CD4-positive, alpha-beta memory T cell (primary cell): Measurements from ENCODE around the gene COL4A2. TPM values are rescaled to one million over a fixed set of nuclear protein-coding genes. Genes with fewer than 3 reads are reported as not detected.

Experiments
- CTCF ChIA-PET: fragments of 350-600 bp; sonication (Branson Sonifier 250); formaldehyde crosslinking; loops from one replicate; lab custom pipeline; 2021; ENCODE audit warnings: inconsistent platforms; ENCODE audit not compliant: partially characterized antibody; lab: Charles Lee
- POLR2A ChIA-PET: fragments of 350-600 bp; sonication (Branson Sonifier 250); formaldehyde crosslinking; loops from one replicate; lab custom pipeline; 2021; ENCODE audit not compliant: partially characterized antibody; lab: Charles Lee
- DNase-seq, 5 donors: peaks; one replicate each; pipeline versions ENCODE4 v3.0.0 to v3.0.0-alpha.2; 2020 to 2022; ENCODE audit warnings: mixed read lengths in 1 of 5
- H3K27ac ChIP-seq: one replicate; pipeline ENCODE4 v1.7.0; 2013; ENCODE audit warnings: low read depth, low read length
- H3K27me3 ChIP-seq: 2 replicates; pipeline ENCODE4 v1.7.0; 2013; ENCODE audit warnings: mild to moderate bottlenecking, low read length, moderate library complexity; ENCODE audit not compliant: insufficient read depth
- H3K36me3 ChIP-seq: 2 replicates; pipeline ENCODE4 v1.7.0; 2013; ENCODE audit warnings: mild to moderate bottlenecking, low read length, moderate library complexity; ENCODE audit not compliant: insufficient read depth
- H3K4me1 ChIP-seq: 2 replicates; pipeline ENCODE4 v1.7.0; 2013; ENCODE audit warnings: mild to moderate bottlenecking, low read length, moderate library complexity; ENCODE audit not compliant: insufficient read depth
- H3K4me3 ChIP-seq, 2 donors: one replicate each; pipeline ENCODE4 v1.7.0; 2013; ENCODE audit warnings: low read length in 2 of 2, mild to moderate bottlenecking in 1 of 2
- H3K9me3 ChIP-seq, 2 donors: one replicate each; pipeline ENCODE4 v1.7.0; 2013; ENCODE audit warnings: low read length in 2 of 2, control low read depth in 1 of 2; ENCODE audit not compliant: control insufficient read depth in 1 of 2
- H3K27ac Mint-ChIP-seq, 7 donors: one replicate each; pipeline ENCODE4 v1.8.0; 2020 to 2021; ENCODE audit warnings: mixed read lengths in 7 of 7, mild to moderate bottlenecking in 6 of 7, inconsistent platforms in 3 of 7, moderate library complexity in 3 of 7
- H3K27me3 Mint-ChIP-seq, 2 donors: one replicate each; pipeline ENCODE4 v1.8.0; 2020 to 2021; ENCODE audit warnings: mixed read lengths in 2 of 2
- H3K36me3 Mint-ChIP-seq, 2 donors: one replicate each; pipeline ENCODE4 v1.8.0; 2020 to 2021; ENCODE audit warnings: mixed read lengths in 2 of 2, inconsistent platforms in 1 of 2, mild to moderate bottlenecking in 1 of 2
- H3K4me1 Mint-ChIP-seq, 4 donors: one replicate each; pipeline ENCODE4 v1.8.0; 2020 to 2021; ENCODE audit warnings: mixed read lengths in 4 of 4, mild to moderate bottlenecking in 1 of 4
- H3K4me3 Mint-ChIP-seq, 8 donors: one replicate each; pipeline ENCODE4 v1.8.0; 2020 to 2021; ENCODE audit warnings: mixed read lengths in 8 of 8, mild to moderate bottlenecking in 7 of 8, moderate library complexity in 6 of 8, inconsistent platforms in 3 of 8
- H3K9me3 Mint-ChIP-seq, 8 donors: one replicate each; pipeline ENCODE4 v1.8.0; 2020 to 2021; ENCODE audit warnings: mixed read lengths in 8 of 8, mild to moderate bottlenecking in 5 of 8, inconsistent platforms in 3 of 8, moderate library complexity in 1 of 8
- intact Hi-C: fragments of 100-400 bp; cut with micrococcal nuclease; formaldehyde crosslinking; loops from one replicate; pipeline ENCODE4 v1.15.1; 2023
- polyA plus RNA-seq, 2 donors: library from polyadenylated mRNA; unstranded; fragments of 300-500 nt; fragmentation: Illumina TruSeq; gene quantifications; one replicate each; pipeline ENCODE4 v1.2.3, GENCODE V29; 2021
- total RNA-seq, 2 experiments: library from RNA; stranded (reverse); gene quantifications; one replicate each; pipeline ENCODE4 v1.2.3, GENCODE V29; 2021

Gene COL4A2
- total and polyA plus RNA-seq, 4 experiments from 2014 or later = not detected

- Mint-ChIP-seq H3K27ac (no peak overlapping the region), H3K27me3 (peaks cover 36 to 38% of the 10 kb centered on the region in 2 donors)
- CTCF ChIA-PET = no interaction called here
These were observed 97.2 kb downstream of the COL4A2 start for GRCh38 chr13:110404321-110404720.

GRCh38 chr13:110405597-110406450, 98.7 kb downstream of the COL4A2 start:
- intact Hi-C loops = no loop called here
- no peak overlapping the region for H3K27ac ChIP-seq
- peaks cover 0 to 4% (median under 1%) of the 10 kb centered on the region in 4 donors for H3K4me1 Mint-ChIP-seq
- H3K27me3 Mint-ChIP-seq = peaks cover 36 to 44% of the 10 kb centered on the region in 2 donors
- POLR2A ChIA-PET = no interaction called here
- no peaks in the 10 kb centered on the region for H3K4me1 ChIP-seq
- H3K9me3 Mint-ChIP-seq = peaks cover 0 to 9% (median 0%) of the 10 kb centered on the region in 8 donors
- no peak for DNase-seq
- H3K27me3 ChIP-seq = peaks cover 3% of the 10 kb centered on the region
- CTCF ChIA-PET = no interaction called here
- H3K36me3 Mint-ChIP-seq = no peaks in the 10 kb centered on the region
- H3K4me3 ChIP-seq = no peak overlapping the region
- H3K4me3 Mint-ChIP-seq = no peak overlapping the region
- no peak overlapping the region for H3K27ac Mint-ChIP-seq
- H3K36me3 ChIP-seq = no peaks in the 10 kb centered on the region
- no peaks in the 10 kb centered on the region for H3K9me3 ChIP-seq

More at GRCh38 chr13:110404321-110404720, 97.2 kb downstream of the COL4A2 start:
- H3K4me1 Mint-ChIP-seq = peaks cover 0 to 4% (median under 1%) of the 10 kb centered on the region in 4 donors
- H3K9me3 ChIP-seq = no peaks in the 10 kb centered on the region
- H3K4me3 ChIP-seq = no peak overlapping the region
- no peaks in the 10 kb centered on the region for H3K4me1 ChIP-seq
- POLR2A ChIA-PET = no interaction called here
- H3K9me3 Mint-ChIP-seq = peaks cover 0 to 5% (median 0%) of the 10 kb centered on the region in 8 donors
- no peak overlapping the region for H3K27ac ChIP-seq
- H3K27me3 ChIP-seq = peaks cover 4% of the 10 kb centered on the region
- no peaks in the 10 kb centered on the region for H3K36me3 ChIP-seq
- DNase-seq = no peak
- intact Hi-C loops = no loop called here
- no peaks in the 10 kb centered on the region for H3K36me3 Mint-ChIP-seq
- no peak overlapping the region for H3K4me3 Mint-ChIP-seq

- H3K27me3 Mint-ChIP-seq = peaks cover 35 to 41% of the 10 kb centered on the region in 2 donors
- H3K27me3 ChIP-seq = no peaks in the 10 kb centered on the region
- CTCF ChIA-PET = no interaction called here
- H3K27ac ChIP-seq = no peak overlapping the region
- peaks cover 1% of the 10 kb centered on the region for H3K4me1 ChIP-seq
- POLR2A ChIA-PET = no interaction called here
- H3K36me3 Mint-ChIP-seq = no peaks in the 10 kb centered on the region
- no peak overlapping the region for H3K27ac Mint-ChIP-seq
- H3K4me1 Mint-ChIP-seq = peaks cover 0 to 5% (median under 1%) of the 10 kb centered on the region in 4 donors
- H3K9me3 ChIP-seq = no peaks in the 10 kb centered on the region
- peaks cover 0 to 9% (median 0%) of the 10 kb centered on the region in 8 donors for H3K9me3 Mint-ChIP-seq
- intact Hi-C loops = no loop called here
- no peak for DNase-seq
- H3K4me3 ChIP-seq = no peak overlapping the region
- H3K4me3 Mint-ChIP-seq = no peak overlapping the region
- no peaks in the 10 kb centered on the region for H3K36me3 ChIP-seq
These were observed 99.9 kb downstream of the COL4A2 start for GRCh38 chr13:110407021-110407420.

GRCh38 chr13:110407531-110407930, 100.4 kb downstream of the COL4A2 start:
- Mint-ChIP-seq H3K4me3 (no peak overlapping the region), H3K27me3 (peaks cover 36 to 38% of the 10 kb centered on the region in 2 donors), H3K36me3 (no peaks in the 10 kb centered on the region), H3K4me1 (peaks cover 0 to 10% (median 3%) of the 10 kb centered on the region in 4 donors), H3K27ac (no peak overlapping the region), H3K9me3 (peaks cover 0 to 10% (median 0%) of the 10 kb centered on the region in 8 donors)
- peaks cover under 1% of the 10 kb centered on the region for H3K27me3 ChIP-seq
- H3K9me3 ChIP-seq = no peaks in the 10 kb centered on the region
- H3K27ac ChIP-seq = no peak overlapping the region
- H3K4me1 ChIP-seq = peaks cover 3% of the 10 kb centered on the region
- intact Hi-C loops = no loop called here
- H3K36me3 ChIP-seq = no peaks in the 10 kb centered on the region
- H3K4me3 ChIP-seq = no peak overlapping the region
- DNase-seq = no peak
- POLR2A ChIA-PET = no interaction called here
- CTCF ChIA-PET = no interaction called here

- Mint-ChIP-seq H3K27me3 (peaks cover 37 to 38% of the 10 kb centered on the region in 2 donors), H3K4me1 (peaks cover 0 to 10% (median 3%) of the 10 kb centered on the region in 4 donors)
- POLR2A ChIA-PET = no interaction called here
These were observed 101.2 kb downstream of the COL4A2 start for GRCh38 chr13:110408286-110408685.

GRCh38 chr13:110409581-110409992, 102.5 kb downstream of the COL4A2 start:
- peaks cover 30 to 43% of the 10 kb centered on the region in 2 donors for H3K27me3 Mint-ChIP-seq
- H3K4me1 Mint-ChIP-seq = peaks cover 0 to 10% (median 3%) of the 10 kb centered on the region in 4 donors
- H3K9me3 Mint-ChIP-seq = peaks cover 0 to 10% (median 0%) of the 10 kb centered on the region in 8 donors
- intact Hi-C loops = no loop called here
- no peak overlapping the region for H3K27ac Mint-ChIP-seq
- peaks cover 3% of the 10 kb centered on the region for H3K4me1 ChIP-seq
- H3K4me3 Mint-ChIP-seq = no peak overlapping the region
- no peaks in the 10 kb centered on the region for H3K36me3 ChIP-seq
- CTCF ChIA-PET = interaction anchor here (1.4 to 3.9 kb wide), 3 partner anchors 9 to 1448 kb away, joined by 3 to 34 read pairs (median 10); no protein-coding TSS in a partner anchor
- H3K9me3 ChIP-seq = no peaks in the 10 kb centered on the region
- DNase-seq = no peak
- H3K27ac ChIP-seq = no peak overlapping the region
- no peak overlapping the region for H3K4me3 ChIP-seq
- H3K36me3 Mint-ChIP-seq = no peaks in the 10 kb centered on the region
- POLR2A ChIA-PET = no interaction called here
- H3K27me3 ChIP-seq = peaks cover 5% of the 10 kb centered on the region

More at GRCh38 chr13:110408286-110408685, 101.2 kb downstream of the COL4A2 start:
- no peaks in the 10 kb centered on the region for H3K36me3 Mint-ChIP-seq
- no peak overlapping the region for H3K27ac Mint-ChIP-seq
- Histone ChIP-seq H3K4me3 (no peak overlapping the region), H3K36me3 (no peaks in the 10 kb centered on the region), H3K4me1 (peaks cover 3% of the 10 kb centered on the region), H3K9me3 (no peaks in the 10 kb centered on the region), H3K27me3 (peaks cover 5% of the 10 kb centered on the region), H3K27ac (no peak overlapping the region)
- peaks cover 0 to 11% (median 0%) of the 10 kb centered on the region in 8 donors for H3K9me3 Mint-ChIP-seq
- no peak overlapping the region for H3K4me3 Mint-ChIP-seq
- CTCF ChIA-PET = no interaction called here
- no peak for DNase-seq
- intact Hi-C loops = no loop called here

GRCh38 chr13:110410000-110410399, 102.9 kb downstream of the COL4A2 start:
- intact Hi-C loops = no loop called here
- Histone ChIP-seq H3K4me3 (no peak overlapping the region), H3K4me1 (peaks cover 3% of the 10 kb centered on the region), H3K9me3 (no peaks in the 10 kb centered on the region), H3K27ac (no peak overlapping the region), H3K27me3 (peaks cover 5% of the 10 kb centered on the region), H3K36me3 (no peaks in the 10 kb centered on the region)
- CTCF ChIA-PET = interaction anchor here (1.4 to 3.9 kb wide), 3 partner anchors 9 to 1449 kb away, joined by 3 to 34 read pairs (median 10); no protein-coding TSS in a partner anchor
- peaks cover 0 to 10% (median 0%) of the 10 kb centered on the region in 8 donors for H3K9me3 Mint-ChIP-seq
- no peak overlapping the region for H3K4me3 Mint-ChIP-seq
- POLR2A ChIA-PET = no interaction called here
- peaks cover 29 to 45% of the 10 kb centered on the region in 2 donors for H3K27me3 Mint-ChIP-seq
- H3K27ac Mint-ChIP-seq = no peak overlapping the region
- H3K36me3 Mint-ChIP-seq = no peaks in the 10 kb centered on the region
- no peak for DNase-seq
- H3K4me1 Mint-ChIP-seq = peaks cover 0 to 10% (median 3%) of the 10 kb centered on the region in 4 donors
